ENCODE results near the gene GTF3C1. TPM values are rescaled to one million over a fixed set of nuclear protein-coding genes. Genes with fewer than 3 reads are reported as not detected.

Gene GTF3C1
- polyA plus RNA-seq, 4 donors: 30.4 to 47.0 (median 36.8) TPM

GRCh38 chr16:27414788-27415431, 134.8 kb downstream of the GTF3C1 start:
- no peaks in the 10 kb centered on the region for H3K36me3 ChIP-seq (ENCODE audit: control insufficient read depth in 3 of 3, insufficient read depth in 2 of 3, low read depth in 1 of 3, low read length in 3 of 3)
- H3K4me3 ChIP-seq (ENCODE audit: low read depth in 1 of 3, low read length in 3 of 3): no peak overlapping the region
- H3K4me1 ChIP-seq (ENCODE audit: control insufficient read depth in 3 of 3, insufficient read depth in 2 of 3, low read depth in 1 of 3, low read length in 2 of 3): no peaks in the 10 kb centered on the region
- no peaks in the 10 kb centered on the region for H3K9me3 ChIP-seq (ENCODE audit: control insufficient read depth in 2 of 2, insufficient read depth in 1 of 2, low read depth in 1 of 2, low read length in 1 of 2)
- no peak for DNase-seq
- no peak overlapping the region for H3K27ac ChIP-seq (ENCODE audit: low read depth in 1 of 3, low read length in 2 of 3)
- H3K27me3 ChIP-seq (ENCODE audit: control insufficient read depth in 3 of 3, insufficient read depth in 3 of 3, low read length in 3 of 3): no peaks in the 10 kb centered on the region
- WGBS, 3 donors: 59 to 73% (median 69%) methylated on average over 6 of the region's 6 CpGs
- no peak for FAIRE-seq

DNA sequence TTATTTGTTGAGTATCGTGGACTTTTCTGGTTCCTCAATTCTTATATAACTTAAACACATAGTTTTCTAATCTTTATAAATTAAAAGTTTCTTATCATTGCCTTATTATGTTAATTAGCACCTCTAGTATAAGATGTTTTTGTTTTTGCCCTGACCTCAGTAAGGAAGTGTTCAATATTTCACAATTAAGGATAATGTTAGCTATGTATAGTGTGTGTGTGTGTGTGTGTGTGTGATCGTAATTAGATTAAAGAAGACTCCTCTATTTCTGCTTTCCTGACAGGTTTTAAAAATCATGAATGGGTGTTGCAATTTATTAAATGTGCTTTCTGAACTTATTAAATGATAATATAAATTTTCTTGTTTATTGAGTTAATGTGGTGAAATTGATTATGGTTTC, 135.8 kb downstream of the GTF3C1 start:
- DNase-seq (no peak), FAIRE-seq (no peak)
- H3K9me3 ChIP-seq (ENCODE audit: control insufficient read depth in 2 of 2, insufficient read depth in 1 of 2, low read depth in 1 of 2, low read length in 1 of 2): no peaks in the 10 kb centered on the region
- H3K27ac ChIP-seq (ENCODE audit: low read depth in 1 of 3, low read length in 2 of 3): no peak overlapping the region
- no peak overlapping the region for H3K4me3 ChIP-seq (ENCODE audit: low read depth in 1 of 3, low read length in 3 of 3)
- H3K36me3 ChIP-seq (ENCODE audit: control insufficient read depth in 3 of 3, insufficient read depth in 2 of 3, low read depth in 1 of 3, low read length in 3 of 3): no peaks in the 10 kb centered on the region
- H3K4me1 ChIP-seq (ENCODE audit: control insufficient read depth in 3 of 3, insufficient read depth in 2 of 3, low read depth in 1 of 3, low read length in 2 of 3): no peaks in the 10 kb centered on the region
- 78 to 91% (median 84%) methylated on average over 2 of the region's 2 CpGs for WGBS, 3 donors
- no peaks in the 10 kb centered on the region for H3K27me3 ChIP-seq (ENCODE audit: control insufficient read depth in 3 of 3, insufficient read depth in 3 of 3, low read length in 3 of 3)

DNA sequence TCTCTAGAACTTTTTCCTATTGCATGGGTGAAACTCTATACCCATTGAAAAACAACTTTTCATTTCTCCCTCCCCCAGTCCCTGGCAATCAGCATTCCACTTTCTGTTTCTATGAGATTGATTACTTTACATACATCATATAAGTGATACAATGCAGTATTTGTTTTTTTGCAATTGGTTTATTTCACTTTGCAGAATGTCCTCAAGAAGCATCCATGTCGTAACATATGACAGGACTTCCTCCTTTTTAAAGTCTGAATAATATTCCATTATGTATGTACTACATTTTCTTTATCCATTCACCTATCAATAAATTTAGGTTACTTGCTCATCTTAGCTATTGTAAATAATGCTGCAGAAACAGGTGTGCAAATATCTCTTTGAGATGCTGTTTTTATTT, 139.0 kb downstream of the GTF3C1 start:
- Histone ChIP-seq H3K27ac (ENCODE audit: low read depth in 1 of 3, low read length in 2 of 3) (no peak overlapping the region), H3K27me3 (ENCODE audit: control insufficient read depth in 3 of 3, insufficient read depth in 3 of 3, low read length in 3 of 3) (no peaks in the 10 kb centered on the region), H3K4me3 (ENCODE audit: low read depth in 1 of 3, low read length in 3 of 3) (no peak overlapping the region), H3K36me3 (ENCODE audit: control insufficient read depth in 3 of 3, insufficient read depth in 2 of 3, low read depth in 1 of 3, low read length in 3 of 3) (no peaks in the 10 kb centered on the region), H3K4me1 (ENCODE audit: control insufficient read depth in 3 of 3, insufficient read depth in 2 of 3, low read depth in 1 of 3, low read length in 2 of 3) (no peaks in the 10 kb centered on the region), H3K9me3 (ENCODE audit: control insufficient read depth in 2 of 2, insufficient read depth in 1 of 2, low read depth in 1 of 2, low read length in 1 of 2) (no peaks in the 10 kb centered on the region)
- FAIRE-seq: no peak
- WGBS, 3 donors: 75 to 91% (median 80%) methylated on average over 1 of the region's 1 CpG
- no peak for DNase-seq

Other genes with a start within 250 kb of the GTF3C1 start
- 10 to 100 TPM; 28.1 to 32.7 (median 30.4) TPM for gene IL4R, start 235.9 kb downstream of the GTF3C1 start, polyA plus RNA-seq
- gene IL21R, start 147.7 kb downstream of the GTF3C1 start, polyA plus RNA-seq: under 1 TPM; under 0.01 to 0.85 (median 0.33) TPM
- gene KATNIP, start 231 bp upstream of the GTF3C1 start, polyA plus RNA-seq: 10 to 100 TPM in 3 of 4 donors, 1 to 10 TPM in 1; 1.9 to 17.5 (median 10.5) TPM